ENCODE measurements around the gene DNAL1.

DNA sequence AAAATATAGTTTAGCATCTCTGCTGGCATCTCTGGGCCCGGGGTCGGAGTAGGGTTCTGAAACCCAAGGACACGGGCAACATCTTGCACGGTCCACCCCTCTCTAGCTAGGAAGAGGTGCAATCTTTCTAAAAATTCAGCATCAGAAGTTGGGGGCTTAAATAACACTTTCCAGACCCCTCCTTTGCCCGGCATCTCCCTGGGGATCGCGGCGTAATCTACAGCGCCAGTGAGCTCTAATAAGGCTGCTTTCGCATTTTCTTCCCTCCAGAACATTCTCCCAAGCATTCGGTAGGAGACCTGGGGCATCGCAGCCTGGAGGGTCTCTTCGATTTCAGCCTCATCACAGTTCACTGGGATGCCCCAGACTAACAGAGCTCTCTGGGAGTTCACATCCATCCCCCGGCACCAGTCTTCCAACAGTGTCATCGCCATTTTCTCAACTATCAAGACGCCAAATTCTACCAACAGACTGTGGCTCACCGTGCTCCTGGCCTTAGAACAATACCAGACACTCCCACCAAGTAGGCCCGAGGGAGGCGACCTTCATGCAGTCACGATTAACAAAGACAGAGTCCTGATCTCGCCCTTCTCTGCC is 68.5 kb downstream of the DNAL1 start:
- TF ChIP-seq, protein P1, sequence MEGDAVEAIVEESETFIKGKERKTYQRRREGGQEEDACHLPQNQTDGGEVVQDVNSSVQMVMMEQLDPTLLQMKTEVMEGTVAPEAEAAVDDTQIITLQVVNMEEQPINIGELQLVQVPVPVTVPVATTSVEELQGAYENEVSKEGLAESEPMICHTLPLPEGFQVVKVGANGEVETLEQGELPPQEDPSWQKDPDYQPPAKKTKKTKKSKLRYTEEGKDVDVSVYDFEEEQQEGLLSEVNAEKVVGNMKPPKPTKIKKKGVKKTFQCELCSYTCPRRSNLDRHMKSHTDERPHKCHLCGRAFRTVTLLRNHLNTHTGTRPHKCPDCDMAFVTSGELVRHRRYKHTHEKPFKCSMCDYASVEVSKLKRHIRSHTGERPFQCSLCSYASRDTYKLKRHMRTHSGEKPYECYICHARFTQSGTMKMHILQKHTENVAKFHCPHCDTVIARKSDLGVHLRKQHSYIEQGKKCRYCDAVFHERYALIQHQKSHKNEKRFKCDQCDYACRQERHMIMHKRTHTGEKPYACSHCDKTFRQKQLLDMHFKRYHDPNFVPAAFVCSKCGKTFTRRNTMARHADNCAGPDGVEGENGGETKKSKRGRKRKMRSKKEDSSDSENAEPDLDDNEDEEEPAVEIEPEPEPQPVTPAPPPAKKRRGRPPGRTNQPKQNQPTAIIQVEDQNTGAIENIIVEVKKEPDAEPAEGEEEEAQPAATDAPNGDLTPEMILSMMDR (IDR thresholded peaks at IDR 0.05): no peak
- TF ChIP-seq POLR2A (IDR thresholded peaks at IDR 0.05) (no peak), EP300 (IDR thresholded peaks at IDR 0.05) (no peak)
